K562 (cell line): ENCODE measurements around the gene CCNDBP1. TPM values are rescaled to one million over a fixed set of nuclear protein-coding genes. Genes with fewer than 3 reads are reported as not detected.

ENCODE experiments used
- GABPB2 ChIP-seq: fragments of 250-450 bp; sonication (Bioruptor Pico); conservative IDR thresholded peaks from 2 replicates; pipeline ENCODE4 v1.5.1; 2021; ENCODE audit warnings: mild to moderate bottlenecking
- HCFC1 ChIP-seq: IDR thresholded peaks from 2 replicates; pipeline ENCODE4 v1.6.1; 2012; ENCODE audit warnings: low read depth, low read length, improper control_type of control experiment
- NR0B1 ChIP-seq: fragments of 450-650 bp; IDR thresholded peaks from one replicate; pipeline ENCODE4 v1.6.1; 2018; ENCODE audit warnings: mild to moderate bottlenecking, moderate library complexity; ENCODE audit not compliant: partially characterized antibody
- RNF2 ChIP-seq: sonication (generic); IDR thresholded peaks from 2 replicates; pipeline ENCODE4 v1.6.1; 2016
- TAF9B ChIP-seq: fragments of 450-650 bp; IDR thresholded peaks from 2 replicates; pipeline ENCODE4 v1.6.1; 2018; ENCODE audit warnings: mild to moderate bottlenecking; ENCODE audit not compliant: partially characterized antibody
- TOE1 ChIP-seq, 2 experiments: fragments of 450-650 bp in 1 of 2; sonication (generic) in 1 of 2; formaldehyde crosslinking in 1 of 2; IDR thresholded peaks; 2 replicates each; pipeline versions ENCODE4 v1.7.1 to v1.8.0; 2016 to 2022; ENCODE audit warnings: borderline replicate concordance in 2 of 2, mild to moderate bottlenecking in 2 of 2, antibody characterized with exemption in 1 of 2, inconsistent platforms in 1 of 2, low read depth in 1 of 2, missing genetic modification reagents in 1 of 2, moderate library complexity in 1 of 2
- YBX1 ChIP-seq: fragments of 450-650 bp; IDR thresholded peaks from 2 replicates; pipeline ENCODE4 v1.7.1; 2016; ENCODE audit warnings: mild to moderate bottlenecking
- ZBTB2 ChIP-seq: fragments of 450-650 bp; IDR thresholded peaks from 2 replicates; pipeline ENCODE4 v1.6.1; 2016; ENCODE audit warnings: antibody characterized with exemption
- ZC3H8 ChIP-seq: fragments of 450-650 bp; IDR thresholded peaks from 2 replicates; pipeline ENCODE4 v1.6.1; 2017
- ZNF780A ChIP-seq: fragments of 250-450 bp; sonication (Bioruptor Pico); IDR thresholded peaks from 2 replicates; pipeline ENCODE4 v1.5.0; 2021; ENCODE audit warnings: mild to moderate bottlenecking
- ZZZ3 ChIP-seq: fragments of 450-650 bp; IDR thresholded peaks from 2 replicates; pipeline ENCODE4 v1.6.1; 2016; ENCODE audit warnings: antibody characterized with exemption, mild to moderate bottlenecking, moderate library complexity
- polyA plus RNA-seq, 8 experiments: library from polyadenylated mRNA; depleted of rRNA in 4 of 8; stranded (reverse) in 5 of 8; unstranded in 3 of 8; fragments of >200 nt; fragmentation: Nextera tagmentation in 2 of 8; fragmentation: Illumina TruSeq in 1 of 8; extraction: Ambion mirVana in 2 of 8; extraction: Trizol in 1 of 8; gene quantifications; 2 replicates each; pipeline versions ENCODE4 v1.2.1 to v1.2.3, GENCODE V29; 2011 to 2014; ENCODE audit warnings: inconsistent platforms in 1 of 8, missing spikeins in 1 of 8
- total RNA-seq, 7 experiments: library from RNA; depleted of rRNA in 6 of 7; stranded (reverse); fragments of >200 nt in 6 of 7; fragmentation: Illumina TruSeq in 2 of 7; extraction: Trizol in 2 of 7; gene quantifications; 2 replicates each; pipeline versions ENCODE4 v1.2.1 to v1.2.3, GENCODE V29; 2011 to 2021; ENCODE audit warnings: low replicate concordance in 1 of 7
- TF ChIP-seq, protein P1 (sequence below): fragments of 450-650 bp; IDR thresholded peaks from 2 replicates; pipeline ENCODE4 v1.6.1; 2016; ENCODE audit warnings: low read depth

The CCNDBP1 gene
- total and polyA plus RNA-seq, 9 of the 15 experiments (the other 6 are each of a cell fraction or from before 2014, with no cell fraction given), result 37.0 to 111 (median 55.5) TPM

DNA sequence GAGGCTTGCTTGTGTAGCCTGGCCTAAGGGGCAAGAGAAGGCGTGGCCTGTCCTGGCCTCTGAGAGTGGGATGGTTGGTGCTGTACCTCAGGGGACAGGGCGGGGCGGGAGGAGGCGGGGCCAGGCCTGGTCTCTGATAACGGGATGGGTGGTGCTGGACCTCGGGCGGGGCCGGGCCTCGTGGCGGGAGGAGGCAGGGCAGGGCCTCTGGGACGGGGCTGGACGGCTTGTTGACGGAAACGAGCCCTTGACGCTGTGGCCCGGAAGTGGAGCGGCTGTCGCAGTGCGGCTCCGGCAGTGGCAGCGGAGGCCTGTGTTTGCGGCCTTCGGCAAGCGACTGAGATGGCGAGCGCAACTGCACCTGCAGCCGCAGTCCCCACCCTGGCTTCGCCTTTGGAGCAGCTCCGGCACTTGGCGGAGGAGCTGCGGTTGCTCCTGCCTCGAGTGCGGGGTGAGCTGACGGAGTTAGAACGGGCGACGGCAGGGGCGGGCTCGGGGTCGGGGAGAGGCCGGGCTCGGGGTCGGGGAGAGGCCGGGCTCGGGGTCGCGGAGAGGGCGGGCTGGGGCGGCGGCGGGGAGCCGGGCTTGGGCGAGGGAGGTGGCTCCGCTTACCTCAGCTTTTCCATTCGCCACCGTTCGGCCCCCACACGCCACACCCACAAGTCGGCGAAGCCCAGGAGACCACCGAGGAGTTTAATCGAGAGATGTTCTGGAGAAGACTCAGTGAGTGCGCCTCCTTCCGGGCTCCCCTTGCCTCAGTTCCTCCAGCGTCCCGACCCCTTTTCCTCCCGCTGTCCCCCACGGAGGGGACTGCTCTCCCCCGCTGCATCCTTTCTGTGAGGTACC lies at the start of gene CCNDBP1 (continued):
- no peak for TF ChIP-seq NR0B1
- TF ChIP-seq, protein P1, sequence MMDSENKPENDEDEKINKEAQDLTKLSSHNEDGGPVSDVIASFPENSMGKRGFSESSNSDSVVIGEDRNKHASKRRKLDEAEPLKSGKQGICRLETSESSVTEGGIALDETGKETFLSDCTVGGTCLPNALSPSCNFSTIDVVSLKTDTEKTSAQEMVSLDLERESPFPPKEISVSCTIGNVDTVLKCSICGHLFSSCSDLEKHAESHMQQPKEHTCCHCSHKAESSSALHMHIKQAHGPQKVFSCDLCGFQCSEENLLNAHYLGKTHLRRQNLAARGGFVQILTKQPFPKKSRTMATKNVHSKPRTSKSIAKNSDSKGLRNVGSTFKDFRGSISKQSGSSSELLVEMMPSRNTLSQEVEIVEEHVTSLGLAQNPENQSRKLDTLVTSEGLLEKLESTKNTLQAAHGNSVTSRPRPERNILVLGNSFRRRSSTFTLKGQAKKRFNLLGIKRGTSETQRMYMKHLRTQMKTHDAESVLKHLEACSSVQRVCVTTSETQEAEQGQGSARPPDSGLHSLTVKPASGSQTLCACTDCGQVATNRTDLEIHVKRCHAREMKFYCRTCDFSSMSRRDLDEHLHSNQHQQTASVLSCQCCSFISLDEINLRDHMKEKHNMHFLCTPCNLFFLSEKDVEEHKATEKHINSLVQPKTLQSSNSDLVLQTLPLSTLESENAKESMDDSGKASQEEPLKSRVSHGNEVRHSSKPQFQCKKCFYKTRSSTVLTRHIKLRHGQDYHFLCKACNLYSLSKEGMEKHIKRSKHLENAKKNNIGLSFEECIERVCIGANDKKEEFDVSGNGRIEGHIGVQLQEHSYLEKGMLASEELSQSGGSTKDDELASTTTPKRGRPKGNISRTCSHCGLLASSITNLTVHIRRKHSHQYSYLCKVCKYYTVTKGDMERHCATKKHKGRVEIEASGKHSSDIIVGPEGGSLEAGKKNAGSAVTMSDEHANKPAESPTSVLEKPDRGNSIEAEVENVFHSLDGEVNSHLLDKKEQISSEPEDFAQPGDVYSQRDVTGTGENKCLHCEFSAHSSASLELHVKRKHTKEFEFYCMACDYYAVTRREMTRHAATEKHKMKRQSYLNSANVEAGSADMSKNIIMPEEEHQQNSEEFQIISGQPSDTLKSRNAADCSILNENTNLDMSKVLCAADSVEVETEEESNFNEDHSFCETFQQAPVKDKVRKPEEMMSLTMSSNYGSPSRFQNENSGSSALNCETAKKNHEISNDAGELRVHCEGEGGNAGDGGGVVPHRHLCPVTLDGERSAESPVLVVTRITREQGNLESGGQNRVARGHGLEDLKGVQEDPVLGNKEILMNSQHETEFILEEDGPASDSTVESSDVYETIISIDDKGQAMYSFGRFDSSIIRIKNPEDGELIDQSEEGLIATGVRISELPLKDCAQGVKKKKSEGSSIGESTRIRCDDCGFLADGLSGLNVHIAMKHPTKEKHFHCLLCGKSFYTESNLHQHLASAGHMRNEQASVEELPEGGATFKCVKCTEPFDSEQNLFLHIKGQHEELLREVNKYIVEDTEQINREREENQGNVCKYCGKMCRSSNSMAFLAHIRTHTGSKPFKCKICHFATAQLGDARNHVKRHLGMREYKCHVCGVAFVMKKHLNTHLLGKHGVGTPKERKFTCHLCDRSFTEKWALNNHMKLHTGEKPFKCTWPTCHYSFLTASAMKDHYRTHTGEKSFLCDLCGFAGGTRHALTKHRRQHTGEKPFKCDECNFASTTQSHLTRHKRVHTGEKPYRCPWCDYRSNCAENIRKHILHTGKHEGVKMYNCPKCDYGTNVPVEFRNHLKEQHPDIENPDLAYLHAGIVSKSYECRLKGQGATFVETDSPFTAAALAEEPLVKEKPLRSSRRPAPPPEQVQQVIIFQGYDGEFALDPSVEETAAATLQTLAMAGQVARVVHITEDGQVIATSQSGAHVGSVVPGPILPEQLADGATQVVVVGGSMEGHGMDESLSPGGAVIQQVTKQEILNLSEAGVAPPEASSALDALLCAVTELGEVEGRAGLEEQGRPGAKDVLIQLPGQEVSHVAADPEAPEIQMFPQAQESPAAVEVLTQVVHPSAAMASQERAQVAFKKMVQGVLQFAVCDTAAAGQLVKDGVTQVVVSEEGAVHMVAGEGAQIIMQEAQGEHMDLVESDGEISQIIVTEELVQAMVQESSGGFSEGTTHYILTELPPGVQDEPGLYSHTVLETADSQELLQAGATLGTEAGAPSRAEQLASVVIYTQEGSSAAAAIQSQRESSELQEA, result no peak
- no peak for TF ChIP-seq YBX1
- 0 out of 2 replicates have a peak, but pooled peaks have one; percentile 35 for TF ChIP-seq RNF2
- TF ChIP-seq HCFC1, result peak; percentile 63
- no peak; the same call in 1 of the 2 replicates for TF ChIP-seq TOE1 (IDR thresholded peaks at IDR 0.05; ENCODE audit: borderline replicate concordance)
- TF ChIP-seq TOE1 (CRISPR knock-in tag; IDR thresholded peaks at IDR 0.05; ENCODE audit: borderline replicate concordance, low read depth), result no peak
- TF ChIP-seq ZC3H8, result no peak
- no peak for TF ChIP-seq GABPB2
- no peak for TF ChIP-seq ZNF780A (CRISPR knock-in tag)
- no peak for TF ChIP-seq ZZZ3
- no peak for TF ChIP-seq TAF9B
- peak; percentile 63; the same call in 1 of the 2 replicates for TF ChIP-seq ZBTB2
